Glomerular endothelial cell (primary cell): ENCODE measurements around the gene STK31. TPM values are rescaled to one million over a fixed set of nuclear protein-coding genes. Genes with fewer than 3 reads are reported as not detected.
"Not testable (repeated sequence)": the region's sequence is repeated elsewhere in the genome, so short reads cannot be mapped to it uniquely, and the experiment has no call there.

Source experiments
- DNase-seq: peaks from one replicate; pipeline ENCODE4 v3.0.0-alpha.2; 2011; ENCODE audit warnings: low read depth, low spot score; ENCODE audit errors: extremely low read depth
- total RNA-seq: library from RNA; depleted of rRNA; stranded (reverse); fragments of >200 nt; gene quantifications from 2 replicates; pipeline ENCODE4 v1.2.3, GENCODE V29; 2015

Gene STK31
- total RNA-seq, 1 donor from 2014 or later: not detected

DNA sequence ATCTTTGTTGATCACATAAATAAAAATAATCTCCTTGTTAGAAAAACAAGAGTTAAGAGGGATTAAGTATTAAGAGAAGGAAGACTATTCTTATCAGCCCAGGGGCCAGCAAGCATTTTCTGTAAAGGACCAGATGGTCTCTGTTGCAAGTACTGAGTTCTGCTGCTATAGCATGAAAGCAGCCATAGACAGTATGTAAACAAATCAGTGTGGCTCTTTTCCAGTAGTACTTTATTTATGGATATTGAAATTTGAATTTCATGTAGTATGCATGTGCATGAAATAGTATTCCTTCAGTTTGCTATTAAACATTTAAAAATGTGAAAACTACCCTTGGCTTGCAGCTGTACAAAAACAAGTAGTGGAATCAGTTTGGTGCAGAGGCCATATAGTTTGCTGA, 81.7 kb downstream of the STK31 start:
- no peak for DNase-seq

- DNase-seq: no peak
Observed at GRCh38 chr7:23802720-23803397, 92.8 kb downstream of the STK31 start.

GRCh38 chr7:23804707-23805106, 94.7 kb downstream of the STK31 start:
- DNase-seq: no peak

DNA sequence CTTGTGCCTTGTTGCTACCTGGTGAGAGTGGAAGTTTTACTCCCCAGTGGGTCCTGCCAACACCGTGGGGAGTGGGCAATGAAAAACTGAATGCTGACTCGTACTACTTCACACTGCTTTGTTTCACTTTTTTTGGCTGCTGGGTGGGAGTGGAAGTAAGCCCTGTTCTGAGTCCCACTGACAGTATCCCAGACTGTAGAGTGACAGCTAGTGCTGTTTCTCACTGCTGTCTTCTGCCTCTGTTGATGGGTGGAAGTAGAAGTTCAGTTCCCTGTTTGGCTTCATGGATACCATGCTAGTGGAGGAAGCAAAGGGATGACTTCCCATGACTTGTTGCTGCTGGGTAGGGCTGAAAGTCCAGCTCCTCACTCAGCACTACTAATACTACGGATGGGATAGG, 98.4 kb downstream of the STK31 start:
- no peak for DNase-seq

- no peak for DNase-seq
Observed at GRCh38 chr7:23810099-23810498, 100.1 kb downstream of the STK31 start.

DNA sequence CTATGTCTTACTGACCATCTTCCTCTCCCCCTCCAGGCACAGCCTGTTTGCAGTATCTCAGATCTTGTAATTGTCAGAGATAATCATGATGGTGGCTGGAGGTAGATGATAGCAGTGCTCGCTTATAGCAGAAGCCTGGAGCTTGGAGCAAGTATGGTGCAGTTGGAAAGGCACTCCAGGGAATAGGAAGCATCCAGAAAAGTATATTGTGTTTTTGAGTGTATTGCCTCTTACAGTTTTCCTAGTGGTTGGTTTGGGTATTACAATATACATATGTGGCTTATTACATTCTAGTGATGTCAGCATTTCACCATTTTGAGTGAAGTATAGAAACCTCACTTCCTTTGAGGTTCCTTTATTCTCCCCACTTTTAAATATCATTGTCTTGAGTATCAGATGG, 101.5 kb downstream of the STK31 start:
- no peak for DNase-seq

- not testable (repeated sequence) for DNase-seq
Observed at GRCh38 chr7:23828125-23828524, 118.1 kb downstream of the STK31 start.

- not testable (repeated sequence) for DNase-seq
Observed at GRCh38 chr7:23832733-23833132, 122.7 kb downstream of the STK31 start.

DNA sequence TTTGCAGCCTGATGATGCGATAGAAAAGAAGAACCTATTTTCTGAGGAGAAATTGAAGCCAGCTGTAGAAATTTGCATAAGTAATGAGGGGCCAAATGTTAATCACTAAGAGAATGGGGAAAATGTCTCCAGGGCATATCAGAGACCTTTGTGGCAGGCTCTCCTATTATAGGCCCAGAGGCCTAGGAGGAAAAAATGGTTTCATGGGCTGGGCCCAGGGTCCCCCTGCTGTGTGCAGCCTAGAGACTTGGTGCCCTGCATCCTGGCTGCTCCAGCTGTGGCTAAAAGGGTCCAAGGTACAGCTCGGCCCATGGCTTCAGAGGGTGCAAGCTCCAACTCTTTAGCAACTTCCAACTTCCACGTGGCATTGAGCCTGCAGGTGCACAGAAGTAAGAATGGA, 123.4 kb downstream of the STK31 start:
- no peak for DNase-seq

GRCh38 chr7:23844837-23845236, 134.8 kb downstream of the STK31 start:
- DNase-seq: not testable (repeated sequence)

DNA sequence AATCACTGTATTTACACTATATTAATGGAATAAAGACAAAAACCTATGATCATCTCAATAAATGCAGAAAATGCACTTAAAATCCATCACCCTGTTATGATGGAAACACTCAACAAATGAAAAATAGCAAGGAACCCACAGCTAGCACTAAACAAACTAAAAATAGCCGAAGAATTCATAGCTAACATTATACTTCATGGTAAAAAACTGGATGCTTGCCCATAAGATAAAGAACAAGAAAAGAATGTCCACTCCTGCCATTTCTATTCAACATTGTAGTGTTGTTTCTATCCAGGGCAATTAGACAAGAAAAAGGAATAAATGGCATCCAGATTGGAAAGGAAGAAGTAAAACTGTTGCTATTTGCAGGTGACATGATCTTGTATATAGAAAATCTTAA, 142.1 kb downstream of the STK31 start:
- no peak for DNase-seq

DNA sequence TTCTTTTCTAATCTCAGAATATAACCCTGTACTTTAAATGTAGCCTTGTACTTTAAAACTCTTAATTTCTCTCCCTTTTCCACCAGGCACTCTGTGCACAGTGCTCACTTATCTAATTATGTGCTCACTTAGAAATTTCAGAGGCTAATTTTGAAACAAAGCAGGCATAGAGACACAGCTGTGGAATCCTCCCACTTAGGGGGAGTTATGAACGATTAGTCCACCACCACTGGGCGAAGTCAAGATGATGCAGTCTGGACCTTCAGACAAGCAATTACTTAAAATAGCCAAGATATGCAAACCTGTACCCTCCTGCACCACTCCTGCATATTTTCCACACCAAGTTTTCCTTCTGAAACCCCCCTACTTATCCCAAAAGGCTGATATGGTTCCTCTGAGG, 143.0 kb downstream of the STK31 start:
- DNase-seq: no peak

GRCh38 chr7:23863209-23863787, 153.3 kb downstream of the STK31 start:
- DNase-seq: no peak

- no peak for DNase-seq
Observed at GRCh38 chr7:23864973-23865372, 155.0 kb downstream of the STK31 start.

DNA sequence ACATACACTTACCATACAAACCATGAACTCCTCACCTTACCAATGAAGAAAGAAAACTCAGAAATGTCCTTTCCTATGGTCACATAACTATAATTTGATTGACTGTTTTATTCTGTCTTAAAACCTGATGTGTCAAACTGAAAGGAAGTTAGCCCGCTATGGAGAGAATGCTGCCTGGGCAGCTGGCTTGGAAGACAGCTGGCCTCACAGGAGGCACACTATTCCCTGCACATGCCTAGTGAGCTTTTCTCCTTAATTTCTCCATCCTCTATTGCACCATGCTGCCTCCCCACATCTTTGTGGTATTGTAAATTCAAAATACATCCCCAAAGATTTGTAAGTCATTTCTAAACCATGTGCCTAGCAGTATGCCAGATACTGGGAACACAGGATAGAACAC, 163.3 kb downstream of the STK31 start:
- DNase-seq: no peak

DNA sequence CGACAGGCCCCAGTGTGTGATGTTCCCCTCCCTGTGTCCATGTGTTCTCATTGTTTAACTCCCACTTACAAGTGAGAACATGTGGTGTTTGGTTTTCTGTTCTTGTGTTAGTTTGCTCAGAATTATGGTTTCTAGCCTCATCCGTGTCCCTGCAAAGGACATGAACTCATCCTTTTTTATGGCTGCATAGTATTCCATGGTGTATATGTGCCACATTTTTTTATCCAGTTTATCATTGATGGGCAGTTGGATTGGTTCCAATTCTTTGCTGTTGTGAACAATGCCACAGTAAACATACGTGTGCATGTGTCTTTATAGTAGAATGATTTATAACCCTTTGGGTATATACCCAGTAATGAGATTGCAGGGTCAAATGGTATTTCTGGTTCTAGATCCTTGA, 166.5 kb downstream of the STK31 start:
- DNase-seq: not testable (repeated sequence)

Other genes starting within 250 kb of the STK31 start
- gene IGF2BP3, start 239.7 kb upstream of the STK31 start, total RNA-seq: 89.8 and 98.3 TPM in 2 replicates
- 29.8 and 36.2 TPM in 2 replicates for gene TRA2A, start 178.2 kb upstream of the STK31 start, total RNA-seq
- 9.7 and 15.6 TPM in 2 replicates for gene CCDC126, start 112.8 kb upstream of the STK31 start, total RNA-seq
- gene FAM221A, start 30.0 kb upstream of the STK31 start, total RNA-seq: 2.0 and 6.0 TPM in 2 replicates